ENCODE measurements around the gene PTGDS. TPM values are rescaled to one million over a fixed set of nuclear protein-coding genes. Genes with fewer than 3 reads are reported as not detected.

Gene PTGDS
- total RNA-seq, 1 experiment from 2014 or later = not detected

- no peak for DNase-seq (ENCODE audit: extremely low read depth, low read depth)
Observed at GRCh38 chr9:137019891-137020683, 42.8 kb downstream of the PTGDS start.

GRCh38 chr9:137020771-137021567 is 43.7 kb downstream of the PTGDS start:
- DNase-seq (ENCODE audit: extremely low read depth, low read depth) = no peak

- DNase-seq (ENCODE audit: extremely low read depth, low read depth) = no peak
Observed at GRCh38 chr9:137021568-137021978, 44.3 kb downstream of the PTGDS start.

- DNase-seq (ENCODE audit: extremely low read depth, low read depth) = peak; percentile 92
Observed at GRCh38 chr9:137021979-137022661, 44.8 kb downstream of the PTGDS start.

GRCh38 chr9:137022662-137023008 is 45.3 kb downstream of the PTGDS start:
- no peak for DNase-seq (ENCODE audit: extremely low read depth, low read depth)

- no peak for DNase-seq (ENCODE audit: extremely low read depth, low read depth)
Observed at GRCh38 chr9:137023157-137023556, 45.9 kb downstream of the PTGDS start.

- no peak for DNase-seq (ENCODE audit: extremely low read depth, low read depth)
Observed at GRCh38 chr9:137023583-137023991, 46.3 kb downstream of the PTGDS start.

GRCh38 chr9:137025517-137025966 is 48.2 kb downstream of the PTGDS start:
- DNase-seq (ENCODE audit: extremely low read depth, low read depth) = no peak

- no peak for DNase-seq (ENCODE audit: extremely low read depth, low read depth)
Observed at GRCh38 chr9:137026384-137026783, 49.1 kb downstream of the PTGDS start.

GRCh38 chr9:137026828-137027227 is 49.5 kb downstream of the PTGDS start:
- DNase-seq (ENCODE audit: extremely low read depth, low read depth) = no peak

GRCh38 chr9:137027369-137028262 is 50.3 kb downstream of the PTGDS start, which contains the start of gene ABCA2:
ABCA2 (minus strand) TSS chr9:137028237; CDS start chr9:137028140, 97 bp downstream.
- no peak for DNase-seq (ENCODE audit: extremely low read depth, low read depth)

- peak; percentile 65 for DNase-seq (ENCODE audit: extremely low read depth, low read depth)
Observed at GRCh38 chr9:137028263-137029057, 51.2 kb downstream of the PTGDS start.

GRCh38 chr9:137029058-137029936 is 52.0 kb downstream of the PTGDS start:
- DNase-seq (ENCODE audit: extremely low read depth, low read depth) = peak; percentile 68

- DNase-seq (ENCODE audit: extremely low read depth, low read depth) = no peak
Observed at GRCh38 chr9:137030006-137030405, 52.7 kb downstream of the PTGDS start.

GRCh38 chr9:137030538-137031527 is 53.5 kb downstream of the PTGDS start:
- no peak for DNase-seq (ENCODE audit: extremely low read depth, low read depth)
